ENCODE measurements around the gene PLCXD3. TPM values are rescaled to one million over a fixed set of nuclear protein-coding genes. Genes with fewer than 3 reads are reported as not detected.
"Not testable (repeated sequence)": the region's sequence is repeated elsewhere in the genome, so short reads cannot be mapped to it uniquely, and the experiment has no call there.

Gene PLCXD3
- polyA plus RNA-seq, 4 donors, result 0.30 to 0.56 (median 0.37) TPM

DNA sequence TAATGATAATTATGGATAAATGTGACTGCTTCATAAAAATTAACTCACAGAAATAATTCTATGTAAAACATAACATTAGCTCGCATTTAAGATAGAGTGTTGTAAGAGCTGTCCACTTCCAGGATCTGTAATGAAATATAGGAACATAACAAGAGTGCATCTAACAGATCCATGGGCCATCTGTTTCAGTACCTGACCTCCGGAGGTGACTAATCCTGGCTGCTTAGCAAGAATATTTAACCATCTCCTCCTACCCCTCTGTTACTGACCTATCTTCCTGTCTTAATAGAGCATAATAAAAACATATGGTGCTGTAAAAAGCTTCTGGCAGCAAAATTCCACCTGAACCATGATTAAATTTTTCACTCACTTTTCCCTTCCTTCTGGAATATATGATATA lies 7.1 kb downstream of the PLCXD3 start:
- DNase-seq (ENCODE audit: low read depth in 4 of 4, low spot score in 2 of 4), result no peak

DNA sequence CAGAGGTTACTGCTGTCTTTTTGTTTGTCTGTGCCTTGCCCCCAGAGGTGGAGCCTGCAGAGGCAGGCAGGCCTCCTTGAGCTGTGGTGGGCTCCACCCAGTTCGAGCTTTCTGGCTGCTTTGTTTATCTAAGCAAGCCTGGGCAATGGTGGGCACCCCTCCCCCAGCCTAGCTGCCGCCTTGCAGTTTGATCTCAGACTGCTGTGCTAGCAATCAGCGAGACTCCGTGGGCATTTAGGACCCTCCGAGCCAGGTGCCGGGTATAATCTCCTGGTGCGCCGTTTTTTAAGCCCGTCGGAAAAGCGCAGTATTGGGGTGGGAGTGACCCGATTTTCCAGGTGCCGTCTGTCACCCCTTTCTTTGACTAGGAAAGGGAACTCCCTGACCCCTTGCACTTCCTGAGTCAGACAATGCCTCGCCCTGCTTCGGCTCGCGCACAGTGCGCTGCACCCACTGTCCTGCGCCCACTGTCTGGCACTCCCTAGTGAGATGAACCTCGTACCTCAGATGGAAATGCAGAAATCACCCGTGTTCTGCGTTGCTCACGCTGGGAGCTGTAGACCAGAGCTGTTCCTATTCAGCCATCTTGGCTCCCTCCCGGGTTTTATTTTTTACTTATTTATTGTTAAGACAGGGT lies 16.8 kb downstream of the PLCXD3 start:
- DNase-seq (ENCODE audit: low read depth in 4 of 4, low spot score in 2 of 4), result not testable (repeated sequence)

DNA sequence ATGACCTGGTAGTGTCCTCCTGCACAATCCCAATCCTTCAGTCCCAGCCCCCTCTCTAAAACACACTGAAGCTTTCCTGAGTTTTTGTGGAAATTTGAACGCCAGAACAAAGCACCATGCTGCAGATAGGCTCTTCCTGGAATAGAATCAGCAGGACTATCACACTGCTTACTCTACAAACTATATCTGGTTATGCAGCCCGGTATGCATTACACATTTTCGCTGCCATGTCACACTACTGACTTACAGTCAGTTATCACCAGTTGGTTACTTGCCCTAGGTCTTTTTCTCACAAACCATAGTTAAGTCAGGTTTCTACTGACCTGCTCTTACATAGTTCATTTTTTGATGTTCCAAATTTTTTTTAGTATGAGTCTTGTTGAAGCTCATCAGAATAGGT lies 24.9 kb downstream of the PLCXD3 start:
- DNase-seq (ENCODE audit: low read depth in 4 of 4, low spot score in 2 of 4), result no peak

DNA sequence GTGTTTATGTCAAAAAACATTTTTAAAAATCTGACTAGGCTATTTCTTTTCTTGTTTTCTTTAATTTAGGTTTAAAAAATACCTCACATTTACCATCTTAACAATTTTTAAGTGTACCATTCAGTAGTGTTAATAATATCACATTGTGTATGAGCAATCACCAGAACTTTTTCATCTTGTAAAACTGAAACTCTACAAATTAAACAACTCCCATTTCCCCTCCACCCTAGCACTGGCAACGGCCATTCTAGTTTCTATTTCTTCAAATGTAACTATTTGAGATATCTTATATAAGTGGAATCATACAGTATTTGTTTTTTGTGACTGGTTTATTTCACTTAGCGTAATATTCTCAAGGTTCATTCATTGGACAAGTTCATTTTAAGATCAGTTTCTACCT lies 27.7 kb downstream of the PLCXD3 start:
- DNase-seq (ENCODE audit: low read depth in 4 of 4, low spot score in 2 of 4), result no peak

DNA sequence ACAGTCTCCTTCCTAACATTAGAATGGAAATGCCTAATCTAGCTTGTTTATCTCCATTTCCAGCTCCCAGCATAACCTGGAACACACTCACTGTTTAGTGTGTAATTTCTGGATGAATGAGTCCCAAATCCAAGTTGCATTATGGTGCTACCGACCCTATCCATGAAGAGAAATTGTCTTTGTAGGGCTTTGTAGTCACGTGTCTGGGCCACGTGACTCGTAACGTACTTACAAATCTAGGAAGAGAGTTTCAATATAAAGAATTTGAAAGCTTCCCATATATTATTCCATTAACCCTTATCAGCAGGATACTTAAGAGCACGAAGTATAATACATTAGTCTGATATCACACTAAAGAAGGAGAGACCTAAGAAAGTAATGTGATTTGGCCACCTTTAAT lies 28.2 kb downstream of the PLCXD3 start:
- no peak for DNase-seq (ENCODE audit: low read depth in 4 of 4, low spot score in 2 of 4)

DNA sequence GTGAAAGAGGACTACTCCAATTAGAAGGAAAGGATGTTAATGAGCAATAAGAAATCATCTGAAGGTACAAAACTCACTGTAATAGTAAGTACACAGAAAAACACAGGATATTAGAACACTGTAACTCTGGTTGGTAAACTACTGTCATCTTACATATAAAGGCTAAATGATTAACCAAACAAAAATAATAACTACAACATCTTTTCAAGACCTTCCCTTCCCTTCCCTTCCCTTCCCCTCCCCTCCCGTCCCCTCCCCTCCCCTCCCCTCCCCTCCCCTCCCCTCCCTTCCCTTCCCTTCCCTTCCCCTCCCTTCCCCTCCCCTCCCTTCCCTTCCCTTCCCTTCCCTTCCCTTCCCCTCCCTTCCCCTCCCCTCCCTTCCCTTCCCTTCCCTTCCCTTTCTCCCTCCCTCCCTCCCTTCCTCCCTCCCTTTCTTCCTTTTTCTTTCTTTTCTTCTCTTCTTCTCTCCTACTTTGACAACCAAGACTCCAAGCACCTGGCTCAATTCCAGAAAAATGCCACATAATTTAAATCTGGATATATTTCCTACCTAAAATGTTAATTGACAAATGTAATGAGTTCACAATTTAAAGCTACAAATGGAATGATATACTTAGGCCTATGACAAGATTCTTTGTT lies 38.7 kb downstream of the PLCXD3 start:
- DNase-seq (ENCODE audit: low read depth in 4 of 4, low spot score in 2 of 4), result not testable (repeated sequence)

DNA sequence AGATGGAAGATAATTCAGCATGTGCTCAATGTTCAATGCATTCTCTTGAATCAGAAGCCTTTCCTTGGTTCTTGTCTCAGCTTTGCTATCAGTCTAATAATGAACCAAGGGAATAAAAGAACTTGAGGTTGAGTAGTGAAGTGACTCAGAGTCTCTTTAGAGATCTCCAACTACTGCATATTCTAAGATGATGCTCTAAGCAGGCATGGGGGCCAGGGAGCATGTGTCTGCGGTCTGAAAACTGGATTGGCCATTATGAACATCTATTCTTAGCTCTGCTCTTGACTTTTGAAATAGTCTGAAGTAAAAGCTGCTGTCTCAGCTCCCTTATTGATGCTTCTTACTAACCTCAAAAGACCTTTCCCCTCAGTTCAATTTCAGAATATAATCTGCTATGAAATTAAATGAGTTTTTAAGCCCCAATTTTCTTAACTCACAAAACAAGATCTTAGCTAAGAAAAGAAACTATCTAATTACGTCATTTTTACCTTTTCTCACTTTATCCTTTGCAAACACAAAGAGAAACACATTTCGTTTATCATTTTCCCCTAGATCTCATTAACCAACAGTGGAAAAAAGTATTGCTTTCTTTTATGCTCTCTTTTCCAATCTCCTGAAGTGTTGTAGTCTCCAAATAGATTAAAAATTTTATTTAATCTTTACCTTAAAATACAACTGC lies 44.8 kb downstream of the PLCXD3 start:
- no peak for DNase-seq (ENCODE audit: low read depth in 4 of 4, low spot score in 2 of 4)

DNA sequence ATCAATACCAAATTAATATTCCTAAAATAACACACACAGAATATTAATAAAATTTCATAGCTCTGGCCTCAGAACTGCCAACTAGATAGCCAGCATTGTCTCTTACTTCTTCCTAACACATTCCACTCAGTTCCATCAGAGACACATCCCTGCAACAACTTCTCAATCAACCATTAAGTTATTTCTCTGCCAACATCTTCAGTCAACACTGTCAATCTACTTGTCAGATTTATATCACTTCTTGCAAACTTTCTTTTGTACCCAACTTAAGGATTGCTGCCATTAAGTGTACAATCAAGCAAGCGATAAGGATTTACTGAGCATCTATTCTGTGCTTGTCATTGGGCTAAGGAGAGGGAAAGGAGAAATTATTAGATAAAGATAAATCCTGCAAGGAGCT lies 50.8 kb downstream of the PLCXD3 start:
- no peak for DNase-seq (ENCODE audit: low read depth in 4 of 4, low spot score in 2 of 4)

DNA sequence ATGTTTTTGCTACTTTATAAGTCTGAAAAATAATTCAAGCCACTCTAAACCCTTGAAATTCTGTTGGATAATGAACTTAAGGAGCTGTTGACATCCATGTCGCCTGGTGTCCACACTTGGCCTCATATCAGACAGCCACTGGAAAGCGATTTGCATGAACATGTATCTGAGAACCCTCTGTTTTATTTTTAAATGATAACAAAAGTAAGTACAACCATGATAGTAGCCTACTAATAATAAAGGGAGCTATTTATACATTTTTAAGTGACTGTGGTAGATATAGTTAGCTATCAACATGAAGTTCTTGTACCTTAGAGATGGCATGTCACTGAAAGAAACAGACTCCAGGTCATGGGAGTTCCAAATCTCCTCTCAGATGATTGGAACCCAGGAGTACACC lies 53.3 kb downstream of the PLCXD3 start:
- DNase-seq (ENCODE audit: low read depth in 4 of 4, low spot score in 2 of 4), result no peak

DNA sequence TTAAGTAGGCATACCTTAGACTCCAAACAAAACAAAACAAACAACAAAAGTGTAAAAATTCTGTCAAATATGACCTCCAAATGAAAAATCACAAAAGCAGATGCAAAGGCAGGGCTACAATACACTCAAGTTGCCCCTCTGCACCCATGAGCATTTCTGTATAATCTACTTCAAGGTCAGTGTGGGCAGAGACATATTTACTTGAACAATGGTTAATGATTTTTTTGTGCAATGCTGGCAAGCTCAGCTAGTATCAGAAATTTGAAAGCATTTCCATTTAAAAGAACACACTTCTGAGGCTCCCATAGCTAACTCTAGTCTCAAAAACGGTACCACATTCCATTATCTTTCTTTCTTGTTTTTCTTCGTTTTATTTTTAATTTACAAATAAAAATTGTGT lies 57.9 kb downstream of the PLCXD3 start:
- no peak for DNase-seq (ENCODE audit: low read depth in 4 of 4, low spot score in 2 of 4)

DNA sequence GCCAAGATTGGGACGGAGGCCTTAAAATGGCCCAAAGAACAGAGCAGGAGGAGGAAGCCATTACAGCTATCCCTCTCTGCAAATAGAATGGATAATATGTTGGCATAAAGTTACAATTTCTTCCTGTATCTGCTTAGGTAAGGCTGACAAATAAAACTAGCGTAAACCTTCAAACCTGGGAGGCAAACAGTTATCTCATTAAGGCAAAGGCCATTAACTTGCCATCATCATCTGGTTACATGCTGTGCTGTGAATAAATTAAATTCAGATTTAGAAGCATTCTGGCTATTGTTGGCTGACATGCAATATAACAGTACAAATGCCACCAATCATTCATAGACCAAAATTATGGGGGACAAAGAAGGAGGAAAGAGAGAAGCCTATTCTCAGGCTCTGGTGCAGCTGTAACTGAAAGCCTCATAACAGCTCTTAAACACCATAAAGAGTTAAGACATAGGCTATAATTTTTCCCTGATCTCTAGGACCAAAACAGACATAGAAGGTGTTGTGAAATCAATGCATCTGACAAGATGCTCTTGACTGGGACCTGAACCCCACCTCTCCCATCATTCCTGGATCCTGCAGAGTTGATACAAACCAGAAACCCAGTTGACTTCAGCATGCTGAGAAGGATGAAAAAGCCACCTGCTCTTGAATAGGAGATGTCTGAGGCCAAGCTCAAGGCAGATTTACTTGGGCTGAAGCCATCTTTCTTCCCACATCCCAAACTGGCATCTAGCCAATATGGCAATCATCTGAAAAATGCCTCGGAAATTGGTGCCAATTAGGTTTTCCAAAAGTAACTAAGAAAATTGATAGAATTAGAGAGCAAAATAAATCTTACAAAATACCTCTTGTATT lies 62.5 kb downstream of the PLCXD3 start:
- DNase-seq (ENCODE audit: low read depth in 4 of 4, low spot score in 2 of 4), result no peak

DNA sequence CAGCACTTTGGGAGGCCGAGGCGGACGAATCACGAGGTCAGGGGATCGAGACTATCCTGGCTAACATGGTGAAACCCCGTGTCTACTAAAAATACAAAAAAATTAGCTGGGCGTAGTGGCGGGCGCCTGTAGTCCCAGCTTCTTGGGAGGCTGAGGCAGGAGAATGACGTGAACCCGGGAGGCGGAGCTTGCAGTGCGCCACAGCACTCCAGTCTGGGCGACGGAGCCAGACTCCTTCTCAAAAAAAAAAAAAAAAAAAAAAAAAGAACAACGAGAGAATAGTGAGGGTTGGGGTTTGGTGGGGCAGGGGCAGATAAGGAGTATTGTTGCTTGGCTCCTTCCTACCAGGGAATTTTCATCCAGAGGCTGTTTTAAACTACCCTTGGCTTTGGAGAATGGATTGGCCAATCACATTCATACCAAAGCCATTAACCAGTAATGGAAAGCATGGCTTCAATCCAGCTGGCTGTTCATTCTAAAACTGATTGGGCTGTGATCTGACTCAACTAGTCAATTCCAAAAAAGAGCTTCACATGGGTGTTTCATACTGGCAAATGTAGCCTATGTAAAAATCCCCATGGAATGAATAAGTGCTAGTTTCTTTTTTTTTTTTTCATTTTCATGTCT lies 64.4 kb downstream of the PLCXD3 start:
- no peak for DNase-seq (ENCODE audit: low read depth in 4 of 4, low spot score in 2 of 4)

DNA sequence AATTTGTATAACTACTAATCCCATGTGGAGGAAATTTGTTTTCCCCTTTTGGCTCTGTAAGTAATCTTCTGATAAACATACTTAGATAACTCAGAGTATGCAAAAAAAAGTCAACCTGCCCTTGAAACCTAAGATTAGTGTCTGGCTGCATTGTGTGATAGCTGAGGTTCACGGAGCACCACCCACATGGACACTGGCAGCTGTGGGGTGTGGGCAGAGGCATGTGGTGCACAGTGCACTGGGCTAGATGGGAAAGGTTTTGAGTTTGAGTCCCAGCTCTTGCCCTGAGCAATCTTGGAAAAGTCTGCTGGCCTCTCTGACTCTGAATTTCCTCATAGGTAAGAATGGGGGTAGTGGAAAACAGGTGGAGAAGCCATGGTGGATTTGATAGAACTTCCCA lies 75.1 kb downstream of the PLCXD3 start:
- no peak for DNase-seq (ENCODE audit: low read depth in 4 of 4, low spot score in 2 of 4)

DNA sequence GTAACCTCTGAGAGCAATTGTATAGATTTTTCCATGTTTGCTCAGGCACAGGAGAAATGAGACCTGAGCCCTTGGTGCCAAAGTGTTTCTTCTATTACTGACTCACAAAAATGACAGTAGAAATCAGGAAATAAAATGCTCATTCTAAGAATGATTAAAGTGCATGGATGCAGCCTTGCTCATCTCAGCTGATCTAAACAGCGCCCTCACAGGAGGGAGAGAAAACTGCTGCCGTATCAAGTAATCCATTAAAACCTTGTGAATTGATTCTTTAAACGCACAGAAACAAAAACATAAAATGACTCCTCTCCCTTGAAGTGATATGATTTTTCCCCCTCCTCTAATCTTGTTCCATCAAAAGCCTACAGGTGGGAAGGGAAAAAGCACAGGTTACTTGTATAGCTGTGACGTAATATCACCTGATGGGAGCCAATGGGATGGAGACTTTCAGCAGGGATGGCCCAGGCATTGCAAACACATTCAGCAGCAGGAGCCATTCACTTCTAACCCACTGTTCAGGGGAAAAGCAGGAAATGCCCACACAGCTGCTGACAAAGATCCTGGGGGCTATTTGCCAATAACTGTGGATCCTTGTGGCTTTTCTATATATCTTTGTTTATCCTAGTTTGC lies 76.7 kb downstream of the PLCXD3 start:
- no peak for DNase-seq (ENCODE audit: low read depth in 4 of 4, low spot score in 2 of 4)

DNA sequence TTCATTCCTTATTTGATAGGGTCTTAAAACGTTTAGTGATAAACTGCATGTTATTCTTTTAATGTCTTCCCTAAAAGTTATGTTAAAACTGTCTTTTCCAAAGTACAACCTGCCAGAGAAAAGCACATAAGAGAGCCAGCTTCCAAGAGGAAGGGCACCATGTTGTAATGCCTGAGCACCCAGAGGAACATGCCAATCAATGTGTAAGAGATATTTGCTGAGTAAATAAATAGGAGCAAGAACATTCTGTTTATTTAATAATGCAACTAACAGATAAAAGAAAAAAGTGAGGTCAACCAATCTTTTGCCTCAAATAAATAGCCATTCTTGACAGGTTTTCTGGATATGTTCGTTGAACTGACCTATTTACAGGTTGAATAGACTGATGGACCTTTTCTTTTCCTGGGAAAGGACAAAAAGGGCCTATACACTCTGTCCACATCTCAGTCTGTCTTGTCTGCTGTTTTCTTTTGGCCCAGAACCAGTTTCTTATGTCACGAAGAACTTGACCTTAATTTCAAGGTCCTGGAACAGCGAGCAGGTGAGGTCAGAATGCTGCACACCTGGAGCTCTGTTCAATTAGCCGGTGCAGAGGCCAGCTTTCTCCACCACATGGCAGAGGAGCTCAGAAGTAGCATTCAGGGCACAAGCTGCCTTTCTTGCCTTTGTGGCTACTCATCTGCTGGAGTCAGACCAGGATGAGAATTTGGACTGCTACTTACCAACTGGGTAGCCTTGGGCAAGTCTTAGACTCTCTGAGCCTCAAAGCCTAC lies 77.7 kb downstream of the PLCXD3 start:
- no peak for DNase-seq (ENCODE audit: low read depth in 4 of 4, low spot score in 2 of 4)

DNA sequence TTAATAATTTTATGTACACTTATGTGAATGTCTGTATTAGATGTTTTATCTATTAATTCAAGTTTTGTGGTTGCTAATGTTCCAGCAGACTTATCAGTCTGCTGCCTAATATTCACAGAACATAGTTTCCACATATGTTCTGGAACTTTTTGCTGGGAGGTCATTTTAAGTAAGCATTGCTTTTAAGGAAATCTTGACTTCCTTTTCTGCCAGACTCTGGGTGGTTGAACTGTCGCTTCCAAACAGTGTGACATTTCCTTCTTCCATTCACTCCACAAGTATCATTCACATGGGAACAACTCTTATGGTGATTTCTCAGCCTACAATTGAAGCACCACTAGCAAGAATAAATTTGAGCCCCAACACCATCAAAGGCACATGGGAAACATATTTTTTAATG lies 82.9 kb downstream of the PLCXD3 start:
- DNase-seq (ENCODE audit: low read depth in 4 of 4, low spot score in 2 of 4), result no peak

DNA sequence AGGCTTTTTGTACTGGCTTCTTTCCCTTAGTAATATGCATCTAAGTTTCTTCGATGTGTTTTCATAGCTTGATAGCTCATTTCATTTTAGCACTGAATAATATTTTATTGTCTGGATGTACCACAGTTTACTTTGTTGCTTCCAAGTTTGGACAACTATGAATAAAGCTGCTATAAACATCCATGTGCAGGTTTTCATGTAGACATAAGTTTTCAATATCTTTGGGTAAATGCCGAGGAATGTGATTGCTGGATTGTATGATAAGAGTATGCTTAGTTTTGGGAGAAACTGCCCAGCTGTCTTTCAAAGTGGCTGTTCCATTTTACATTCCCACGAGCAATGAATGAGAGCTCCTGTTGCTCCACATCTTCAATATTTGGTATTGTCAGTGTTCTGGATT lies 84.7 kb downstream of the PLCXD3 start:
- DNase-seq (ENCODE audit: low read depth in 4 of 4, low spot score in 2 of 4), result no peak

DNA sequence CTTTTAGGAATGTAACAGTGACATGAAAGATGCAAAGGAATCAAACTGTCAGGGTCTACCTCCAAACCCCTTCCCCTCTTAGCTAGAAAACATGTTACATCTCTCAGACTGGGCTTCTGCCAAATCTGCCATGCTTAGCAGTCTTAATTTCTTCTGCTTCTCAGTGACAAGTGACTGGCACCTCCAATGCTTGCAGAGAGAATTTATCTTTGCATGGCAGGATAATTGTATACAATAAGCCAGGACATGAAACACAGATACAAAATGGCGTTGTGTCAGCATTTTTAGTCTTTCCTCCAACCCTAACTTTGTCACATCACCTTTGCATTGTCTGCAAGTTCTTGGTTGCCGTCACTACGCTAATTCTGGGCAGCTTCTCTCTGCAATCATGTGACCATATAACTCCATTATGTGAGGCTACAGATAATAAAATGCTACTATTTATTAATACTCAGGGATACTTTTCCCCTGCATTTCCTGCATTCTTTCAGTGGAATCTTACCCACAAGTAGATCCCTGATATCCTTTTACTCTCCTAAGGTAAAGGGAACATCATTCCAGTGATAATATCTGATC lies 89.8 kb downstream of the PLCXD3 start:
- DNase-seq (ENCODE audit: low read depth in 4 of 4, low spot score in 2 of 4), result no peak

All from left renal cortex interstitium (tissue), 4 donors.